ENCODE data around the gene MEF2D.

Gene MEF2D

DNA sequence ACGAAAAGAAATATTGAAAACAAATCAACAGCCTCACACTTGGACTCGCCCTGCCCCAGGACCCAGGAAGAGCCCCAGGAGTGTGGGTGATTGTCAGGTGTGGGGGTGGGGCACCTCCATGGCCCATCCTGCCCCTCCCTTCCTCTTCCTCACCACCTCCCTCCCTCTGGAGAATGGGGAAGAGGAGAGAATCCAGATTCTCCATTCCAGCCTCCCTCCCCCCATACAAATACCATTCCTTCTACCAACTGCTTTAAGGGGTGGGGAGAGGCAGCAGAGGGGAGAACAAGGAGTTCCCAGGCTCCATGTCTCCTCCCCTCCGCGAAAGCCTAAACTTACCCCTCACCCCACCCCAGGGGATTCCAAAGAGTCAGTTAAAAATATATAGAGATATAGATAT, 36.7 kb downstream of the MEF2D start:
- no peak for FAIRE-seq
- no peak for TF ChIP-seq TAF1 (IDR thresholded peaks at IDR 0.05; ENCODE audit: borderline replicate concordance, low read depth, low read length)
- TF ChIP-seq POLR2AphosphoS5 (IDR thresholded peaks at IDR 0.05; ENCODE audit: low read depth, low read length), result no peak
- no peak for TF ChIP-seq POLR2A (IDR thresholded peaks at IDR 0.05; ENCODE audit: low read depth, low read length)
- DNase-seq (ENCODE audit: insufficient read length), result no peak

DNA sequence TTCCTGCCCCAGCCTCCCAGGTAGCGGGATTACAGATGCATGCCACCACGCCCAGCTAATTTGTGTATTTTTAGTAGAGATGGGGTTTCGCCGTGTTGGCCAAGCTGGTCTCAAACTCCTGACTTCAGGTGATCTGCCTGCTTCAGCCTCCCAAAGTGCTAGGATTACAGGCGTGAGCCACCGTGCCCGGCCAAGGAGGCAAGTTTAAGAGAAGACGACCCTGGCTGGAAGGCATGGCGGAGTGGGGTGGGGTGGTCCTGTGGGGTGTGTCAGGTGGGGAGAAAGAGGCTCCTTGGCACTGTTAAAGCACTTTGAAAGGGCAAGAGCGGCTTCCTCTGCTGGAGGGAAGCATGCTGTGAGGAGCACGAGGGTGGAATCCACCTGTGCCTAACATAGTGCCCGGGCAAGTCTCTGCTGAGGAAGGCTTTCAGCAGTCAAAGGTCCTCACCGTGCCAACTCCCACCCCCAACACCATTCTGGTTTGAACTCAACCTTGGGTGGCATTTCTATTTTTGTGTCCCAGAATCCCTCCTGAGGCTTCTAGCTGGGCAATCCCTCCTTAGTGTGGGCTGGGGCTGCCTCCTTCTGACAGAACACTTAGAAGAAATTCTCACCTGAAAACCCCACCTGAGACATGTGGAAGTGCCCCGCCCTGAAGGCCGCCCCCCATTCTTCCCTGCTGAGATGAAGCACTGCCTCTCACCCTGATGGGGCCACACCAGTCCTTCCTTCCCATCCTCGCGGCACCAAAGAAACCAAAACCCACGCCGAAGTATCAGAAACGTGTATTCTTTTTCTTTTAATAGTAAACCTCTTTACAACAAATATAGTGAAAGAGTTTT, 37.4 kb downstream of the MEF2D start:
- FAIRE-seq, result no peak
- TF ChIP-seq TAF1 (IDR thresholded peaks at IDR 0.05; ENCODE audit: borderline replicate concordance, low read depth, low read length) (no peak), POLR2AphosphoS5 (IDR thresholded peaks at IDR 0.05; ENCODE audit: low read depth, low read length) (no peak), POLR2A (IDR thresholded peaks at IDR 0.05; ENCODE audit: low read depth, low read length) (no peak)

DNA sequence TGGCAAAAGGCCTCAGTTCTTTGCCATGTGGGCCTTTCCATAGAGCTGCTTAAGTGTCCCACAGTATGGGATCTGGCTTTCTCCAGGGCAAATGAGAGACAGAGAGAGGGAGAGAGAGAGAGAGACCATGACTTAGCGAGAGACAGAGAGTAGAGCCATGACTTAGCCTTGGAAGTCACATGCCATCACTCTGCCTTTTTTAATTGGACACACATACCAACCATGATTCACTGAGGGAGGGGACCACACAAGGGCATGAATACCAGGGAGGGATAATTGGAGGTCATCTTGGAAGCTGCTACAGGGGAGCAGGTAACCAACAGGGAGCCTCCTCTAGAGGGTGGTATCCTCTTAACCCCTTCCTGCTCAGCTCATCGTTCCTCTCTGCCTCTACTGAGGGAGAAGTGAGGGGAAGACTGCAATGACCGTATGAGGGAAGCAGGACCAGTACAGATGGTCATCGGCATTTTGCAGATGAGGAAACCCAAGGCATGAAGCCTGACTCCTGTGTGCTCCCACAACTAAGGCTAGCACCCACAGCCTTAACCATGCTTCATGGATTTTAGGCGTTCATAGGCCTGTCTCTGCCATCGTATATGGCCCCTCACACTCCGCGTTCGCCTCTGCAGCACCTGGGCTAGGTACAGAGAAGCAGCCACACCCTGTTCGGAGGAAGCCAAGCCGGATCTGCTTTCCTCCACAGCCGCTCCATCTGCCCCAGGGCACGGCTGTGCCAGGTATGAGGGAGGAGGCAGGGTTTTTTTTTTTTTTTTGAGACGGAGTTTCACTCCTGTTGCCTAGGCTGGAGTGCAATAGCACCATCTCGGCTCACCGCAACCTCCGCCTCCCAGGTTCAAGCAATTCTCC, 38.6 kb downstream of the MEF2D start:
- no peak for TF ChIP-seq TAF1 (IDR thresholded peaks at IDR 0.05; ENCODE audit: borderline replicate concordance, low read depth, low read length)
- TF ChIP-seq POLR2AphosphoS5 (IDR thresholded peaks at IDR 0.05; ENCODE audit: low read depth, low read length), result no peak
- no peak for TF ChIP-seq POLR2A (IDR thresholded peaks at IDR 0.05; ENCODE audit: low read depth, low read length)
- DNase-seq (ENCODE audit: insufficient read length), result no peak
- no peak for FAIRE-seq

More for the DNA sequence above, 37.4 kb downstream of the MEF2D start:
- no peak for DNase-seq (ENCODE audit: insufficient read length)

DNA sequence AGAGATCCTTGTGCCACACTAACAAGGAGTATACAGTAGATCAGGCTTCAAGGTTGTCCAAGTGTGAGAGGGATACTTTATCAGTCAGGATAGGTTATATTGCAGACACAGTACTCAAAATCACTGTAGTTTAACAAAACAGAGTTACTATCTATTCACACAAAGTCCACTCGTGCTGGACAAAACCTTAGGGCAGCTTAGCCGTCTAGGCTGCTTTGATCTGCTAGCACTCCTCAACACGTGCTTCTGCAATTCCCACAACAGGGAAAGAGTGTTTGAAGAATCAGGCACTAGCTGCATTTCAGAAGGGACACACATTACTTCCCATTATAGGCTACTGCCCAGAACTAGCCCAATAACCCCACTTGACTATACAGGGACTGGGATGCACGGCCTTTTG, 39.5 kb downstream of the MEF2D start:
- FAIRE-seq, result no peak
- no peak for DNase-seq (ENCODE audit: insufficient read length)
- no peak for TF ChIP-seq POLR2A (IDR thresholded peaks at IDR 0.05; ENCODE audit: low read depth, low read length)

DNA sequence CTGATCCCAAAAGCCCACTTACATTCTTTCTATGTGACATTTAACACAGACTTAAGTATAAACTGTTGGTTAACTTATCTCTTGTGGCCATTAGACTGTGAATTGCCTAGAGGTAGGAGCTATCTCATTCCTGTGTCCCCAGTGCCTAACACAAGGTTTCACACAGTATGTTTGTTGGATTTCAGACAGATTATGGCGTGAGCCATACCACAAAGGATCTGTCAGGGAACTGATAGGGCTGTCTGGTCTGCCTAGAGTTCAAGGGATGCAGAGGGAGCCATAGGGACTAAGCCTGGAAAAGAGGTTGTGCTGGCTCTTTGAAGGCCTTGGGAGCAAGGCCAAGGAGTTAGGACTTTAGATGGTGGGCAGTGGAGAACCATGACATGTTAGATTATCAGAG, 40.0 kb downstream of the MEF2D start:
- TF ChIP-seq TAF1 (IDR thresholded peaks at IDR 0.05; ENCODE audit: borderline replicate concordance, low read depth, low read length) (no peak), POLR2AphosphoS5 (IDR thresholded peaks at IDR 0.05; ENCODE audit: low read depth, low read length) (no peak), POLR2A (IDR thresholded peaks at IDR 0.05; ENCODE audit: low read depth, low read length) (no peak)
- FAIRE-seq, result no peak
- no peak for DNase-seq (ENCODE audit: insufficient read length)

DNA sequence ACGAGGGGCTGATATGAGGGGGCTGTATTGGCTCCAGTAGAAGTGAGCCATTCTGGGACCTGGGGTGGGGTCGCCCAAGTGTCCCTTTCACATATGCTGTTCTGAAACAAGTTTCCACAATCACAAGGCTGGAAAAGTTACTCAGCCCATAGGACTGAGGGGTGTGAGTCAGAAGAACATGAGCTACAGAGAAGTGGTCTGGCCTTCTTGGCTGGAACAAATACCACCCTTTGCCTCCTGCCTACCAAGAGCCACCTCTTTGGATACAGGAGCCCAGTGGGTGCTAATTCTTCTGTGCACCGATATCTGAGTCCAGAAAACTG, 42.4 kb downstream of the MEF2D start:
- TF ChIP-seq POLR2A (IDR thresholded peaks at IDR 0.05; ENCODE audit: low read depth, low read length) (no peak), POLR2AphosphoS5 (IDR thresholded peaks at IDR 0.05; ENCODE audit: low read depth, low read length) (no peak), TAF1 (IDR thresholded peaks at IDR 0.05; ENCODE audit: borderline replicate concordance, low read depth, low read length) (no peak)
- no peak for DNase-seq (ENCODE audit: insufficient read length)
- FAIRE-seq, result no peak

DNA sequence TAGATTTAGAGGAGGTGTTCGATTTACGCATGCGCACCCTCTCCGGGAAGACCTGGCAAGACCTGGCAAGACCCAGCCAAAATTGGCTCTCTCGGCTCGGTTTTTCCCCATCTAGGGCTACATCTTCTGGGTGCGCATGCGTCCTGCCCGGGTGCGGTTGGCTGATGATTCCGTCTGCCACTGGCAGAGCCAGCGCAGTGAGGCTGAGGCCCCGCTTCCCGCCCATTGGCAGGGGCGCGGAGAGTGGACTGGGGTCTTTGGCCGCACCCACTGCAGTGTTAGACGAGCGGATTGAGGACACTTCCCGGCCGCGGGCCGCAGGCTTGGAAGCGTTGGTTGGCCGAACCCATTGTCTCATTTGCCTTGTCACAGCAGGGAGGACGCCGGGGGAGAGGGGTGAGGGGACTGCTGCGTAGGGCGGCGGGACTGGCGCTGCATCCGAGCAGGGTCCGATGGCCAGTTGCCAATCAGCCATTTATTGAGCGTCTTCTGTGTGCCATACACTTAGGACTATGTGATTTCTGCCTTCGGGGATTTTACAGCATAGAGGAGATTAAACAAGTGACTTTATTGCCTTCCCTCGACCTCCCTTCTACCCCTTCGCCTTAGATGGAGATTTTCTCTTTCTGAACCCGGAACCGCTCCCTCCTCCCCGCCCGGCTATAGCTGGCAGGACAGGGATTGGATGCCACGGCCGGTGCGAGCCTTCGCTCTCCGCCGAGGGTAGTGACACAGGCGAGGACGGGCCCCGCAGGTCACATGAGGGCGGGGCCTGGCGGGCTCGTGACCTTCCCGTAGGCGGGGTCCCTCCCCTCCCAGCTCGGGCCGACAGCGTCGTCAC, 43.7 kb downstream of the MEF2D start:
- TF ChIP-seq POLR2AphosphoS5 (IDR thresholded peaks at IDR 0.05; ENCODE audit: low read depth, low read length) (no peak; the same call in 1 of the 2 replicates), POLR2A (IDR thresholded peaks at IDR 0.05; ENCODE audit: low read depth, low read length) (peak; percentile 82), TAF1 (IDR thresholded peaks at IDR 0.05; ENCODE audit: borderline replicate concordance, low read depth, low read length) (peak; percentile 69; the same call in 1 of the 2 replicates)
- peak; percentile 95 for DNase-seq (ENCODE audit: insufficient read length)
- FAIRE-seq, result peak; percentile 93

DNA sequence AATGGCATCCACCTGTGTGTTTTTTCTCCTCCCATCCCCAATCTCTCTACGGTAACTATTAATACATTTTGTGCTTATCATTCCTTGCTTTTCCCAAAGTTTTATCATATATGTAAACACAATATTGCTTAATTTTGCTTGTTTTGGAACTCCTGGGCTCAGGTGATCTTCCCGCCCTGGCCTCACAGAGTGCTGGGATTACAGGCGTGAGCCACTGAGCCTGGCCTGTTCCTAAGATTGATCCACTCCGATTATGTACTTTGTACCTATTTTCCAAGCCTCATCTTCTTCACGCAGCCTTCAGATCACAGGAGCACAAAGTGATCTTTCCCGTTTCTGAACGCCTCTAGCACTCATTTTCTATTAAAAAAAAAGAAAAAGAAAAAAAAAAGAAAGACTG, 45.2 kb downstream of the MEF2D start:
- FAIRE-seq, result no peak
- TF ChIP-seq POLR2AphosphoS5 (IDR thresholded peaks at IDR 0.05; ENCODE audit: low read depth, low read length) (no peak), POLR2A (IDR thresholded peaks at IDR 0.05; ENCODE audit: low read depth, low read length) (no peak), TAF1 (IDR thresholded peaks at IDR 0.05; ENCODE audit: borderline replicate concordance, low read depth, low read length) (no peak)
- no peak for DNase-seq (ENCODE audit: insufficient read length)

DNA sequence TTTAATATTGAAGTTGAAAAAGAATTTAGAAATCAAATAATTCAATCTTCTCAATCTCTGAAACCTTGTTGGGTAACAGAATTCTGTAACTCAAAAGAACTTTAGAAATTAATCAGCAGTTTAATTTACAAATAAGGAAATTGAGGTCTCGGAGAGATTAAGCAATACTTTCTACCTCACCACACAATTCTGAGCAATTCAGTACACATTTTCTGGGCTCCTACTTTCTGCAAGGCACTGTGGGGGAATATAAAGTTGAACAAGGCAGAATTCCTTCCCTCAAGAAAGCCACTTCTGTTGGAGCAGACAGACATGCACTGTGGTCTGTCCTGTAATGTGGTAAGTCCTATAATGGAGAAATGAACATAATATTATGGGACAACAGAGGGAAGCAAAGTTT, 47.7 kb downstream of the MEF2D start:
- TF ChIP-seq TAF1 (IDR thresholded peaks at IDR 0.05; ENCODE audit: borderline replicate concordance, low read depth, low read length) (no peak), POLR2AphosphoS5 (IDR thresholded peaks at IDR 0.05; ENCODE audit: low read depth, low read length) (no peak), POLR2A (IDR thresholded peaks at IDR 0.05; ENCODE audit: low read depth, low read length) (no peak)
- DNase-seq (ENCODE audit: insufficient read length), result no peak
- FAIRE-seq, result no peak

DNA sequence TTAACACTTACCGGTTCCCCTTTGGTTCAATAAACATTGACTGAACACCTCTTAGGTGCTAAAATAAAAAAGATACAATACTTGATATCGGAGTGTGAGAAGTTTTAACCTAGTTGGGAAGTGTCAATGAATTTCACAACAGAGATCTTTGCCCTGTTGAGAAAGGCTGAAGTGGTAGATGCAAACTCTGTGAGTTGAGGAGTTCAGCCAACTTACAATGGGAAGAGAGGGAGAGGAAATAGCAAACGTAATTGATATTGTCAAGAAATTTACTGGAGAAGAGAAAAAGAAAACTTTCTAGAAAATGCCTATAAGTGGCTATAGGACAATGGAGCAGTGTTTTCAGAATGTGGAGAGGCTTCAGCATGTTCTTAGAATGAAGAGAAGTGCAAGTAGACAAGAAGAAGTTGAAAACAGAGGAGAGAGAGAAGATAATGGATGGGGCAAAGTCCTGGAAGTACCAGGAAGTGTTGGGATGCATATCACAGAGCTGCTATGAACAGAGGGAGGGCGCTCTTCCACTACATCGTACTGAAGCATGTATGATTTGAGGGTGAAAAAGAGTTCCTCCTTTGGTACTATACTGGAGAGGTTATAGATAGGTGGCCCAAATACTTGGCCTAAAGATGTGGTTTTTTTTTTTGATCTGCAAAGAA, 48.9 kb downstream of the MEF2D start:
- FAIRE-seq, result no peak
- TF ChIP-seq POLR2A (IDR thresholded peaks at IDR 0.05; ENCODE audit: low read depth, low read length) (no peak), POLR2AphosphoS5 (IDR thresholded peaks at IDR 0.05; ENCODE audit: low read depth, low read length) (no peak), TAF1 (IDR thresholded peaks at IDR 0.05; ENCODE audit: borderline replicate concordance, low read depth, low read length) (no peak)
- no peak for DNase-seq (ENCODE audit: insufficient read length)

Data from GM12892 (cell line).